GM19035 (cell line): Measurements from ENCODE around the gene TYW1B.
"Not testable (repeated sequence)": the region's sequence is repeated elsewhere in the genome, so short reads cannot be mapped to it uniquely, and the experiment has no call there.

Source experiments
- ATAC-seq: cut with Tn5 transposase; IDR thresholded peaks from one replicate; pipeline ENCODE4 v1.9.1; 2021; ENCODE audit not compliant: unreplicated experiment

The TYW1B gene

DNA sequence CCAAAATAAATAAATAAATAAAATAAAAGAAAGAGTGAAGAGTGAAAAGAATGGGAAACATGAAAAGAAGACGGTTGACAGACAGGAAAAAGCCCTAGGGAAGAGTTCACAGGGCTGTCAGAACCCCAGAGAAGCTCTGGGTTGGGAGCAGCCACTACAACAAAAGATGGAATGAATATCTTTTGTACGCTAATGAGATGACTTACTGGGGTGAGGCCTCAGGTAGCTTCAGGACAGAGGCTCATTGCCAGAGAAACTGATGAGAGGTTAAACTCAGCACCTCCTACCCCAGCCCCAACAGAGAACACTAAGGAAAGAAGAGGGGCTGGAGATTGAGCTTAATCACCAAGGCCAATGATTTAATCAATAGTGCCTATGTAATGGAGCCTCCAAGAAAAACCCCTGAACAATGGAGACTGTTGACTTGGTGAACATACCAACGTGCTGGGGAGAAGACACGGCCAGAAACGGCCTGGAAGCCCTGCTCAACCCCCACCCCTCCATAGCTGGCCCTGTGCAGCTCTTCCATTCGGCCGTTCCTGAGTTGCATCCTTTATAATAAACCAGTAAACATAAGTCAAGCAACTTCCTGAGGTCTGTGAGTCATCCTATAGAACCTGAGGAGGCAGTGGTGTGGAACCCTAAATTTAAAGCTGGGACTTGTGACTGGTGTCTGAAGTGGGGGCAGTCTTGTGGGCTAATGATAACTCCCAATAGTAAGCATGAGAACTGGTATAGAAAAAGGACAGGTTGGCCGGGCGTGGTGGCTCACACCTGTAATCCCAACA lies 11.4 kb downstream of the TYW1B start:
- not testable (repeated sequence) for ATAC-seq

DNA sequence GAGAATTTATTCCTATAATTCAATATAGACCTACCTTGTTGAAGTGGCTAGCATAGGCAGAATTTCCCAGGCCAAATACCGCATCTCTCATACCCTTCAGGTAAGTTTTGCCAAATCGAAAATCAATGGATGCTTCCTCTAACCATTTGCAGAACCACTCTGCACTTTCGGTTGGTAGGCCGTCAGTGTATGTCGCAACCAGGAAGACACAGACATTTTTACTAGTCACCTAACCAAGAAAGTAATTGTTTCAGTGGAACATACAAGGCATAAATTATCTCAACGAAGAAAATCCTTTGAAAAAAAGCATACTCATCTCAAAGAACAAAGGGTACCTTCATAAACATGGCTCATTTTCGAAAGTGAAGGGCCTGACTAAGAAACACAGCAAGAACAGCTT lies 17.6 kb downstream of the TYW1B start:
- ATAC-seq = not testable (repeated sequence)

DNA sequence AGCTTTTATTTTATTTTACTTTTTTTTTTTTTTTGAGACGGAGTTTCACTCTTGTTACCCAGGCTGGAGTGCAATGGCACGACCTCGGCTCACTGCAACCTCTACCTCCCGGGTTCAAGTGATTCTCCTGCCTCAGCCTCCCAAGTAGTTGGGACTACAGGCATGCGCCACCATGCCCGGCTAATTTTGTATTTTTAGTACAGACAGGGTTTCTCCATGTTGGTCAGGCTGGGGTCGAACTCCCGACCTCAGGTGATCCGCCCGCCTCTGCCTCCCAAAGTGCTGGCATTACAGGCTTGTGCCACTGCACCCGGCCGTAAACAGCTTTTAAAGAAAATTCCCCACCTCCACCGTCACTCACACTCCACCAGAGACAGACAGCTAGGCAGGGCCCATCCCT lies 19.5 kb downstream of the TYW1B start:
- not testable (repeated sequence) for ATAC-seq

DNA sequence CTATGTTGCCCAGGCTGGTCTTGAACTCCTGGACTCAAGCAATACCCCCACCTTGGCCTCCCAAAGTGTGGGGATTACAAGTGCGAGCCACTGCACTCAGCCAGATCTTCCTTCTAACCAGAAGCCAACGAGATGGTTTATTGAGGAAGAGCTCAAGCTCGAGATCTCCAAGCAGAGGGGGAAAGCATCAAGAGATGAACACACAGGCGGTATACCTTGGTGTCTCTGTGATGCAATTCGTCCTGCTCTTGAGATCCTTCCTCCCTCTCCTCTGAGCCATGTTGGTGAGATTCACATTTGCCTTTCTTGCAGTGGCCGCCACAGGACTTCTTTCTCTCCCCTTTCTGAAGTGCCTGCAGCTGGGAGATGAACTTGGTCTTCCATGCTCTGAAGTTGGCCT lies 21.1 kb downstream of the TYW1B start:
- ATAC-seq = not testable (repeated sequence)

DNA sequence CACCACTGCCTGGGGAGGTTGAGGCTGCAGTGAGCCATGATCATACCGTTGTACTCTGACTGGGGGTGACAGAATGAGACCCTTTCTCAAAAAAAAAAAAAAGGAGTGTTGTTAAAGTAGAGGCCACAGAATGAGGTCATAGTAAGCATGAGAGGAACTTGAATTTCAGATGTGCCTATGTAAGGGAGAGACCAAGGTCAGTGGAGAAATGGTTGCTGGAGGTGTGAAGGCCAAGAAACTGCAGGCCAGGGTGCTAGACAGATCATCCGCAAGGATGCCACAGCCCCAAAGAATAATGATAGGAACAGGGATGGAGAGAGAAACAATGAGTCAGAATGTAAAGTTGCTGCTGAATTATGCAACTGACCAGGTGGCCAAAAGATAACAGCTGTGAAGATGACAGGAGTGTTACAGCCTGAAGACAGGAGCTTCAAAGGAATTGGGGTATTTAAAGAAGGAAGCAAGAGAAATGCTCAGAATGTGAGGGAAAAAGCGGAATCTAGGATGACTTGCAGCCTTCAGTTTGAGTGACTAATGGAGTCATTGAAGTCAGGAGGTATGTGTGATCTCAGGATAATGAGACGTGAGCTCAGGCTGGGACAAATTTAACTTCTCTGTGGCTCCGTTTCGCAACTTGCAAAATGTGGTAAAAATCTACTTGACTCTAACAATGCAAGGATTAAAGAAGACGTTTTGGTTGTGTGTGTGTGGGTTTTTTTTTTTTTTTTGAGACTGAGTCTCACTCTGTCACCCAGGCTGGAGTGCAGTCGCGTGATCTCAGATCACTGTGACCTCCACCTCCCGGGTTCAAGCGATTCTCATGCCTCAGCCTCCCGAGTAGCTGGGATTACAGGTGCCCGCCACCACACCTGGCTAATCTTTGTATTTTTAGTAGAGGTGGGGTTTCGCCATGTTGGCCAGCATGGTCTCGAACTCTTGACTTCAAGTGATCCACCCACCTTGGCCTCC lies 22.2 kb downstream of the TYW1B start:
- no peak for ATAC-seq

DNA sequence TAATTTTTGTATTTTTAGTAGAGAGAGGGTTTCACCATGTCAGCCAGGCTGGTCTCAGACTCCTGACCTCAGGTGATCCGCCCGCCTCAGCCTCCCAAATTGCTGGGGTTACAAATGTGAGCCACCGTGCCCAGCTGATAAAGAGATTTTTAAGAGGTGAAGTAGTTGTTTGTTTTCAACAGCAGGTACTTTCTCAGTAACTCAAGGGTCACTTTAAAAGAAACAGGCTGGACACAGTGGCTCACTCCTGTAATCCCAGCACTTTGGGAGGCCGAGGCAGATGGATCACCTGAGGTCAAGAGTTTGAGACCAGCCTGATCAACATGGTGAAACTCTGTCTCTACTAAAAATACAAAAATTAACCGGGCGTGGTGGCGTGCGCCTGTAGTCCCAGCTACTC lies 24.2 kb downstream of the TYW1B start:
- not testable (repeated sequence) for ATAC-seq

DNA sequence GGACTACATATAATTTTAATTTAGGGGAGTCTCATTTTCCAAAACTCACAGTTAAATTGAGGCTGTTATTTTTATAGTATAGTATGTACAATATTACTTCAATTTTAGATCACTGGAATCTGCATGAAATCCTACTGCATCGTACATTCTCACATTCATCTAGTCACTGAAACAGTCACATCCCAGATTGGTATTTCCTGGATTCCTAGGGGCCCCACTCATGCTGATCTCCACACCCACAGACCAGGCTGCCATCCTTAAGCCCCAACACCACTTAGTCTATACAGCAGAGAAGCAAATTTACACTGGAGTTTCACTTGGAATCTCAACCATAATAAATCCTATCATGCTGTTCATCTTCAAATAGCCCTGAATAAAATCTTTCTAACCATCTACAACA lies 26.4 kb downstream of the TYW1B start:
- ATAC-seq = not testable (repeated sequence)

DNA sequence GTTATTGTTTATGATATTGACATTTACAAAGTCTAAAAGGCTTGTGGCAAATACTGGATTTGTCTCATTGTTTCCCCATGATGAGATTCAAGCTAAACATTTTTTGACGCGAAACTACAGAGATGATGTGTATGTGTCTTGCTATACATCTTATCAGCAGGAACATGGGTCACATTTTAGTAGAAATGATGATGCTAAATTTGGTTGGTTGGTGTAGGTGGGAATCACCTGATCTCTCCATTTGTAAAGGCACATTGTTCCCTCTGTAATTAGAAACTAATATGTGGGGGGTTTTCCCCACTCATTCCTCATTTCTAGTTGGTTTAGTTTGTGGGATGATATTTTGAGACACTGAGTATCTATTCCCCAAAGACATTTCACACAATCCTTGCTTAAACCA lies 32.6 kb downstream of the TYW1B start:
- ATAC-seq = not testable (repeated sequence)

DNA sequence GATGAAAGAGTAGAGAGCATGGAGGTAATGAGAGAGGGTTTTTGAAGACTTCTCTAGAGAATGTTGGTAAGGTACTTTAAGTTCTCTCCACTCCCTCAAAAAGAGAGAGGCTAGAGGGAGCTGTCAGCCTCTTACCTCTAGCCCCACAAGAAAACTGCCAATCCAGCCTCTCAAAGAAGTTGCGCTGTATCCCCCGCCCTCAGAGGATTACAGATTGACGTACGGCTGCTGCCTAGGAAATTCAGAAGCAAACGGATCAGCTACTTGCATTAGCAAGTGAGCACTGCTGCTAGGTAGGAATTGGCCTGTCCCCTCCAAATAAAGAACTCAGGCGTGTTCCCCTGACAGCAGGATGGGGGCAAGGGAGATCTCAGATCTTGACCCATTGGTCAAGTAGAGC lies 34.2 kb downstream of the TYW1B start:
- ATAC-seq = no peak

DNA sequence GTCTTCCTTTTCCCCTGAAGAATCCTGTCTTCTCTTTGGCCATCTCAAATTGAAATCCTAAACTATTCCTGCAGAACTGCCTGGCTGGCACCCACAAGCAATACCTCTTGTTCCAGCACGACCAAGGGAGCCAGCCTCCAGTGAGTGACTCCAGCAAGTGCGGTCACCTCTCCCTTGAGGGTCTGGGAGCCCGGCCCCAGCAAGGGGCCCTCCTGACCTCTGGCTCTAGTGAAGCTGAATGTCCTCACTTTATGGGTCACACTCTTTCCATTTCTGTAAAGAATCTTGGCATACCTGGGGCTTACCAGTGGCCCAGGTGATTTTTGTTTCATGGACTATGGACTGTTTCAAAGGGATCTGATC lies 37.3 kb downstream of the TYW1B start:
- ATAC-seq = not testable (repeated sequence)

DNA sequence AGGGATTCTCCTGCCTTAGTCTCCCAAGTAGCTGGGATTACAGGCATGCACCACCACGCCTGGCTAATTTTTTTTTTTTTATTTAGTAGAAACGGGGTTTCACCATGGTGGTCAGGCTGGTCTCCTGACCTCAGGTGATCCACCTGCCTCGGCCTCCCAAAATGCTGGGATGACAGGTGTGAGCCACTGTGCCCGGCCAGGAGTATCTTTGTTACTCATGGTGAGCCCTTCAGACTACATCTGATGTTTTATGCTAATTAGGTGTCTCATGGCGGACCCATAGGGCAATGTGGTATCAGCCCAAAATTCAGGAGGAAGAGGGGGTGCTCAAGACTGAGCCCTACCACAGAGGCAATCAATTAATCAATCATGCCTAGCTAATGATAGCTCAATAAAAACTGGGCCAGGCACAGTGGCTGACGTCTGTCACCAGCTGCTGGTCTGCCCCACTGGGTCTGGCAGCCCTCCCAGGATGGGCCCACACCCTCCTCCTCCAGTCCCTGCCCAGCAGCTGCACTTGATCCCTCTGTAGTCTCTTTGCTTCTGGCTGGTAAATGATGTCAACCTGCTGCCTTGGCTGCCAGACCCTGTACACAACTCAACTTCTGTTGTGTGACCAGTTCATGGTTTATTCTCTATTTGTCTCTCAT lies 37.8 kb downstream of the TYW1B start:
- ATAC-seq = not testable (repeated sequence)

DNA sequence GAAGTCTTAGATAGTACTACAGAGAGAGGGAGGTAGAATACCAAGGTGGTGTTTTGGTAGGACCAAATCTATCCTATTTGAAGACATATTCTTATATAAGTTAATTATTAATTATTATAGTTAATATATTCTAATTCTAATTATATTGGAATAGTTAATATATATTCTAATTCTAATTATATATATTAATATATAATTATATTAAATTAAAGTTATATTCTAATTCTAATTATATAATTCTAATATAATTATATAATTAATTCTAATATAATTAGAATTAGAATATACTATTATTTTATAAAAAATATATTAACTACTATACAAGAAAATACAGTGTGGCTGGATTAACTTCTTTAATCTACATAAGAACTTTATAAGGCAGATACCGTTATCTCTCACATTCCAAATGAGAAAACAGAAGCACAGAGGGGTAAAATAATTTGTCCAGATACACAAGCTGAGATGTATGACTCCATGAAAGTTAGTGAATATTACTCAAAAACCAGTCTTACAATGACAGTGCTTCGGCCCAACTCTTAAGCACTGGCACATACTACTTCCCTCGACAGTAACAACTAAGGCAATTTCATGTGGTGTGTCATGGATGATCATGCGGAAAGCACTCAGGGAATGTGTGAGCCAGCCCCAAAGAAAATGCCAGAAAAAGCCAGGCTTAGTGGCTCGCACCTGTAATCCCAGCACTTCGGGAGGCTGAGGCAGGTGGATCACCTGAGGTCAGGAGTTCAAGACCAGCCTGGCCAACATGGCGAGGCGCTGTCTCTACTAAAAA lies 42.6 kb downstream of the TYW1B start:
- ATAC-seq = no peak

DNA sequence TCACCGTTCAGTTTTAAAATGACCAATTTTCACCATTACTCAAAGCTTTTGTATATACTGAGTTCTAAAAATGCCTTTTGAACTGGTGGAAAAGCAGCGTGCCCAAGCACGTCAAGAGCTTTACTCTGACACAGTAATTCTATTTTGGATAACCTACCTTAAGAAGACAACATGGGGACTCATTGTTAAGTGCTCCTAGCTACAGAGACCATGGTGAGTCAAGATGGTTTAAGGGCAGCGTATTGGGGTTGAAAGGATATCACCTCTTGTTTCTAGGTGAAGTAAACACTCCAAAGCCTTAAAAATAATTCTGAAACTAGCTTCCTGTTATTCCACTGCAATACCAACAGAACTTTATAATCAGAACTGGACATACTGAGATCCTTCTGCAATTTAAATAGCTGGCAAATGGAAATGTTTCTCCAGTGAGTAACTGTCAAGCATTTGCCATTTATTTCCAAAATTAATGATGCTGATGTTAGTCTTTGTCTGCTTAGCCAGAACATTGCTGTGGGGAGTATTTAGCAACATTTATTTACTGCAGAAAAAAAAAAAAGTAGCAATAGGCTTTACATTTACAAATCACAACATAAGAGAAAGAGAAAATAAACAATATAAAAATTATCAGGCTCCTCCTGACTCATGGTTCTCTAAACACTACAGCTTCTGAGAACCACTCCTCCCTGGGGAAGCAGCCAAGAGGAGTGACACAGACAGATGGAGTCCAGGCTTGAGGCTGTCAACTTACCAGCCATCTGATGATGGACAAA lies 44.2 kb downstream of the TYW1B start:
- not testable (repeated sequence) for ATAC-seq

DNA sequence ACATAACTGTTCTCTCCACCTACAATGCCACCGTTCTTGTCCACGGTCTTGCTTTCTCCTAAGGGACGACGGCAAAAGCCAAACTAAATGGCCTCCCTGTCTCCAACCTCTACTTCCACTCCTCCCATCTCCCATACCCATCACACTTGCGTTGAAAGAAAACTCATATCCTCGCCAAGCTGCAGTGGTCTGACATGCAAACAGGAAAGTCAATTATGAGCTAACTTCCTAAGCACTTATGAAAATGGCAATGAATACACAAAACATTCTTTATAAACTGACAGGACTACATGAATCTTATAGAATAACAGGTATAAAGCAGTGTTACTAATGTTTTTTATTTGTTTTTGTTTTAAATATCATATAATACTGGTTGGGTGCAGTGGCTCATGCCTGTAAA lies 46.4 kb downstream of the TYW1B start:
- ATAC-seq = no peak

DNA sequence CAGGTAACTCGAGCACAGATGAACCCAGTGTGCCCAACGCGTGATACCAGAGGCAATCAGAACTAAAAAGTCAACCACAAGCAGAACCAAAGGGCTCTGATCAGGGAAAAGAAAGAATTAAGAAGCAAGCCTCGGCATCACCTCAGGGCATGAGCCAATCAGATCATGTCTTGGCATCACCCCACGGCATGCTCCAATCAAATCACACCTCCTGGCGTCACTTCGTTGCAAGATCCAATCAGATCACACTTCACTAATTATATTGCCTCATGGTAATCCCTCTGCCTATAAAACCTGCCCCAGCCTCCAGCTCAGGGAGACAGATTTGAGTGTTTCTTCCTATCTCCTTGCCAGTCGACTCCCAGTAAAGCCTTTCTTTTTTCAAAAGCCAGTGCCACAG lies 46.8 kb downstream of the TYW1B start:
- ATAC-seq = no peak

DNA sequence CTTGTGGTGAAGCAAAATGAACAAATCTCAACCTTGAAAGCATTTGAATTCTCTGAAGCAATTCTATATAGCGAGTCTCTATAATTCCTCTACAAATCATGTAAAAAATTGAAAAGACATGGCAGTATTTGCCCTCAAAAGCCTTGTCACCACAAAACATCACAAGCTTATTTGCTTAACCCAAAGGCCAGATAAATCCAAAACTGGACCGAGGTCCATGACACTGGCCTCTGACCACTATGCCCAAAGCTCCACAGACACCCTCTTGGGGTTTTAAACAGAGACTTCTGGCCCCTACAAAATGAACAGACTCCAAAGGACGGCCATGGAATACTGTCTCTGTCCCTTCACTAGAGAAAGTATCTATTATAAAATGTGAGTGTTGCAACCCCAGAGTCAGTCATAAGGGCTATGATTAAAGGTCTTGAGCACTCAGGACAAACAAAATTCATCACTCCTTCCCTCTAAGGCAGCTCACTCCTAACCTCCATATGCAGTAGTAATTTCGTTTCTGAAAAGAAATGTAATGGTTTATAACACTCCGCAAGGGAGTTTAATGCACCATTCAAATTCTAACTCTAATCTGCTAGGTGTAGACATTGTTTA lies 47.6 kb downstream of the TYW1B start:
- not testable (repeated sequence) for ATAC-seq

DNA sequence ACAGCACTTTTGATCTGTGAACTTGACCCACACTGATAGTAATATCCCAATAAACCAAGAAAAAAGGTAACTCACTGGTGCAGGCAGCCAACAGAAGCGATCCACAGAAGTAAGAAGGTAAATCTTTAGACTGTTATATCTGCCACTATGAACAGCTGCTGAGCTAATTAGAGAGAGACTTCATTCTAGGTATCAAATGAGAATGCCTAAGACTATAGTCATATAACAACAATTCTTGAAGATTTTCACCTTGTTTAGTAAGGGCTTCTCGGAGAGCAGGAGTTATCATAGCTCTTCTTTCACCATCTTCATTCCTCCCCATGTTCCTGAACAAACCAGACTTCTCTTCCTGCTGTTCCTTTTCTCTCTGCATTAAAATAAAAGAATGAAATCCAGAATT lies 50.8 kb downstream of the TYW1B start:
- not testable (repeated sequence) for ATAC-seq

DNA sequence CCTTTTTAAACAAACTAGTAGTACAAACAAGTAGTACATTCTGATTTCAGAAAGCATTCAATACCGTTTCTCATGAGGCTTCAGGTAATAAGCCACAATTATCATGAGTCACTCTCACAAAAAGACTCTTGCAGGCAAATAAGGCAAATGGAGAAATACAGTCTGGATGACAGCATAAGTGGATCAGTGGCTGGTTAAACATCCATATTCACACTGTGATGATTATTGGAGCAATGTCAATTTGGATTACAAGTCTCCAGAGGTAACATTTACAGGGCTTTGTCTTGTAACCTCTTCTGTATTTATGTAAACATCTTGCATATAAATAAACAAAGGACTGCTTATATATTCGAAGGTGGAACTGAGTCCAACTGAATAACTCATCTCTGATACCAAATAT lies 55.4 kb downstream of the TYW1B start:
- not testable (repeated sequence) for ATAC-seq

DNA sequence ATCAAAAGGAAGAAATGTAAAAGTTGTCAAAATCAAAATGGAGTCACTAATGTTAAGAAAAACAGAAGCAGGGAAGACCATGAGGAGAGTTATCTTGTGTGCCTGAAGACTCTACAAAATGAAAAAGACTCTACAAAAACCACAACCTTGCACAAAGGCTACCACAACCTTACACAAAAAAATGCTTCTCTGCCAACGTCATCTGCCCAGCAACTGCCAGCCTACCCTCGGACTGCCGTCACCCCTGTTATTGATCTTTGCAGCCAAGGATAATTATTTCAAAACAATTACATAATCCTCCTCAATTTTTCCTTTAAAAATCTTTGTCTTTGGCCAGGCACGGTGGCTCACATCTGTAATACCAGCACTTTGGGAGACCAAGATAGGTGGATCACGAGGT lies 61.0 kb downstream of the TYW1B start:
- not testable (repeated sequence) for ATAC-seq
